HG02981 (cell line): ENCODE measurements around the gene PHB1.
"Not testable (repeated sequence)": the region's sequence is repeated elsewhere in the genome, so short reads cannot be mapped to it uniquely, and the experiment has no call there.

ENCODE experiments used
- ATAC-seq: cut with Tn5 transposase; IDR thresholded peaks from one replicate; pipeline ENCODE4 v1.9.1; 2021; ENCODE audit warnings: mild to moderate bottlenecking, moderate library complexity; ENCODE audit not compliant: unreplicated experiment

Gene PHB1

DNA sequence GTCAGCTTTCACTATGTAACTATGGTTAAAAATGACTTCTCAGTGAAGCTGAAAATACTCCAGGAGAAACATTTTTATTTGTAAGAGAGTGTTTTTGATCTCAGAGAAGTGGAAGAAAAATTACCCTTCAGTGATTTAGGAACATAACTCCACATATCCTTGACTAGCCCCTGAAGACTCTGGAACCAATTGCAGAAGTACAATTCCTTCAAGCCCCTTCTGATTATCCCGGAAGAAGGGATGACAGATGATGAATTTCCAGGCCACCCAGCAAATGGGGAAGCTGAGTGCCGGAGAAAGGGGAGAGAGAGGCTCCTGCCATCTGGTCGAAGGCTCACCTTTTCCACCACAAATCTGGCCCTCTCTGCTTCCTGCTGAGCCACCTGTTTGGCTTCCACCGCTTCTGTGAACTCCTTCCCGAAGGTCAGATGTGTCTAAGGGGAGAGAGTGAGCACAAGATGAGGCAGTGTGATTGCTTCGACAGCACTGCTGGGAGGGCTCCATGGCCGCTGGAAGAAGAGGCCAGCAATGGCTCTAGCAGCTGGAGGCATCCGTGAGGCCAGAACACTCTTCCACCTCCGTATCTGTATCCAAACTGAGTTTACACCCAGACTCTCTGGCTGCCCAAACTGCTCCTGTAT lies 8.1 kb downstream of the PHB1 start:
- ATAC-seq, result no peak

DNA sequence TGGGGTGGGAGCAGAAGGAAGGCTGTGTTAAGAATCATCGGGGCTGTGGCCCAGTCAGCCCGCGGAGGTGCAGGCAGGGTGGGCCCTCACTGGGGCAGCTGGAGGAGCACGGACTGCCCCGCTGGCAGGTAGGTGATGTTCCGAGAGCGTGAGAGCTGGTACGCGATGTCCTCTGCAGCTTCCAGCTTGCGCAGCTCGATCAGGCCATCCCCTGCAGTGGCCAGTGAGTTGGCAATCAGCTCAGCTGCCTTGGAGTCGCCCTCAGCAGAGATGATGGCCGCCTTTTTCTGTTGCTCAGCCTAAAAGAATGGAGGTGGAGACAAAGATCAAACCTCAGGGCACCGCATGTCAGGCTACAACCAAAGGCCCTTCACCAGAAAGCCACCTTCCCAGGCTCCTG lies 9.8 kb downstream of the PHB1 start:
- no peak for ATAC-seq

DNA sequence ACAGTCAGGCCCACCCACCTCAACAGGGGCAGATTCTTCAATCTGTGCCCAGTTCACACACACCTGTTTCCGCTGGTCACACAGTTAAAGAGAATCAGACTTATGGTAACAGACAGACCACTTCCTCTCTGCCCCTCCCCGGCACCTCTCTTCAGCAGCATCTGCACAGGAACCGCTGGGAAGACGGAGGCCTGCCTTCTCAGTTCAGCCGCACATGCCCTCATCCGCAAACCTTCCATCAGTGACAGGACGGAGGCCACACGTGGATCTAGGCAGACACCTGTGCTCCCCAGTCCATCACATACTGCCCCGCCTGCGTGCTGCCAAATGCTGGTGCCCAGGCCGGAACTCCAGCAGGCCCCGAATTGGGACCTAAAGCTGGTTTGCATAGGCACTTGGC lies 10.3 kb downstream of the PHB1 start:
- peak; percentile 56 for ATAC-seq

DNA sequence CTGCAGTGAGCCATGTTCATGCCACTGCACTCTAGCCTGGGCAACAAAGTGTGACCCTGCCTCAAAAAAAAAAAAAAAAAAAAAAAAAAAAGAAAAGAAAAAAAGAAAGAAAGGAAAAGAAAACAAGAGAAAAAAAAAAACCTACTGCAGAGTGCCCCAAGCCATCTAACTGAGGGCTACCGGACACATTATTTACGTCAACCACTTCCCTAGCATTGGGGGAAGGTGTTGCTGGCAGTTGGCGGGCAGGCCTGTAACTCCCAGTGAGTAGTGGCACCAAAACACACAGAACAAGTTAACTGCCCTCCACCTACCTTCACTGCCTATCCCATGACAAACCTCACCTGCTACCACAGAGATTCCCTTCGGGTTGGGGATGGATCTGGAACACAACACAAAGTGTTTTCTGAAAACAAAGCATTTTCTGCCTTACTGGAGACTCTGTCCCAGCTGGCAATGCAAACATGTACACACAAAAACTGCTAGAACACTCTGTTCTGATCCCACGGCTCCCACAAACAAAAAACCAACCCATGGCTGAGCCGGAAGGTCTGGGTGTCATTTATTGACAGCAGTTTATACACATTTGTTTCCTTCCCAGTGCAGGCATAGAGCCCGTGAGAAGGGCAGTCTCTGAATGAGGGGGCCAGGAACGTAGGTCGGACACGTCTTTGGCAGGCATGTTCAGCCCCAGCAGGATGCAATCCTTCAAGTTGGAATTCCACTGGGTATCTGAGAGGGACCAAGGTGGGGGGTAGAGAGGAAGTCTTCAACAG lies 11.0 kb downstream of the PHB1 start:
- no peak for ATAC-seq

DNA sequence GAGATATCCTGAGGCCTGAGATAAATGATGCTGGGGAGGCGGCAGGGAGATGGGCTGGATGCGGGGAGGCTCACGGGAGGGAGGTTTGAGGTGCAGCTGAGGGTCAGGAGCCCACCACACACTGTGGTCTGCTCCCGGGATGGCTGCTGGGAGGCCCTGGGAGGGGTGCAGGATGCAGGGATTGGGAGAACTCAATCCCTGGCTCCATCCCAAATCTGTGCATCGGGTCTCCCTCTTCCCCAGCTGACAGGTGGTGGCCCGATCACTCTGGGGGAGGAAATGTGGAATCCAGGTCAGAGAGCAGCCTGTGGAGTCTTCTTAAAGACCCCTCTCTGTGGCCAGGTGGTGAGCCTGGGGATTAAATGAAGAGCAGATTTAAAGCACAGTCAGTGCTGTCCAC lies 12.0 kb downstream of the PHB1 start:
- ATAC-seq, result no peak

DNA sequence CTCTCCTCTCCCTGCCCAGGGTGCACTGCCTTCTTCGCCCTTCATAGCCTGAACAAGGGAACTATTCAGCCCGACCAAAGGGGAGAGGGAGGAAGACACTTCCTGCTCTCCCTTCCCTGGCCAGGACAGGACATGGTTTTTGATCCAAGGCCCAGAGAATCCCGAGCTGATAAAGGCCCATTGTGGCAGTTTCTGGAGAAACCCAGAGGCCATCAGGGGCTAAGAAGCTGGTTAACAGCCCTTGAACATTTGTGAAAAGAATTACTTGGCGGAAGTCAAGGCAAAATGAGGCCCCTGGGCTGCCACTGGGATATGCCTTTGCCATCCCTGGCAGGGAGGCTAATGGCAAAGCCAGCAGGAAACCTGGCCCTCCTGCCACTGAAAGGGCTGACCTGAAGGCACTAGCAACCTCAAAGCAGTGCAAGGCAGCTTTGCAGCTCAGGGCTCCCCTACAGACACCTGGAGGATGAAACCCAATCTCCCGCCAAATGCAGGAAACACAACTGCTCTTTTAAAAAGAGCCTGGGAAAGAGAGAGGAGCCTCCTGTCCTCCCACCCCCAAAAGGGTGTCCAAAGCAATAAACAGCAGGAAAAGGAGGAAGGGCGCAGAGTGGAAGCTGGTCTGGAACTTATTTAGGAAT lies 12.6 kb downstream of the PHB1 start:
- ATAC-seq, result no peak

DNA sequence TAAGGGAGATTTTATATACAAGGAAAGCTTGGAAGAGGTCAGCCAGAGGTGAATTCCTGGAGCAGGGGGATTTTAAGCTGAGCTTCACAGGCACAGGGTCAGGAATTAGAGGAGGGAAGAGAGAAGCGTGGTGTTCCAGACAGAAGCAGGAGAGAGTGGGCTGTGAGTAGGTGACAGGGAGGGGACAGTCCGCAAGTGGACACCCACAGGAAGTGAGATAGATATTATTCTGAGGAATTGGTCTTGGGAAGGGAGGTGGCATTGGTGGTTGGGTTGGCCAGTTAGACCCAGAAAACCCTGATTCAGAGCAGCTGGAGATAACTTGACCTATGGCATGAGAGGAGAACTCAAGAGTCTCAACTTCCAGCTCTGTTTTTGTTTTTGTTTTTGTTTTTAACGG lies 14.7 kb downstream of the PHB1 start:
- no peak for ATAC-seq

DNA sequence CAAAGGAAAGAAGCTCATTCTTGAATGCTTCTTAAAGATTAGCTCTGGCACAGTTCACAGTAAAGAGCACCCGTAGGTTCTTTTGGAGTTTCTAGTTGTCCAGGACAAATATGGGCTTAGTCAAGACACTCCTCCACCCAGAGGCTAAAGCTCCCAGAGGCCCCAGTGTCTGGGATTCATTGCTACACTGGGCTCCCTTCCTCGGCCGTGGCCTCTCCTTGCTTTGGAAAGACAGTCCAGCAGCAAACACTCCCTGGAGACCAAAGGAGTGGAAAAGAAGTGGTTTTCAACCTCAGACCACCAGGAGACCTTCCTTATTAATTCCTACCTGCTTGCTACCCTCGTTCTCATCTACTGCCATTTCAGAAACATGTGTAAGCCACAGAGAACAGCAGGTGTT lies 17.1 kb downstream of the PHB1 start:
- no peak for ATAC-seq

DNA sequence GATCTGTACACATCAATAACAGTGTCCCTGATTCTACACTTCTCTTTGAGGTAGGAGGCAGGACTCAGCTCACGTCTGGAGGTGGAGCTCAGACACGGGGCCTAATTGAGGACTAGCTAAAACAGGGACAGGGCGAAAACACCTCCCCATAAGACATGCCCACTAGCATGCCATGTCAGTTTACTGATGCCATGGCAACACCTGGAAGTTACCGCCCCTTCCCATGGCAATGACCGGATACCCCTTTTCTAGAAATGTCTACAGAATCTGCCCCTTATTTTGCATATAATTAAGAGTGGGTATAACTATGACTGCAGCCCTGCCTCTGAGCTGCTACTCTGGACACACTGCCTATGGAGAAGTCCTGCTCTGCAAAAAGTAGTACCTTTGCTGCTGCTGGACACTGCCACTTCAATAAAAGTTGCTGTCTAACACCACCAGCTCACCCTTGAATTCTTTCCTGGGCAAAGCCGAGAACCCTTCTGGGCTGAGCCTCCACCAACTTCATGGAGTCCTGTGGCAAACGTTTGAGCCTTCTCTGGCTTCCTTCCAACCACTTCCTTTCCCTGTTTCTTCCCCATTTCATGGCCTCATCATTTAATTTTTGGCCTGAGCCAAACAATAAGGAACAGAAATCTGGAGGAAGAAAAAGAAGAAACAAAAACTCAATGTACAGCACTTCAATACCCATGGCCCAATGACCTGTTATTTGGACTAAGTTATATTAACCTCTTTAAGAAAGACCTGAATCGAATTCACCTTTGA lies 21.0 kb downstream of the PHB1 start:
- ATAC-seq, result no peak

DNA sequence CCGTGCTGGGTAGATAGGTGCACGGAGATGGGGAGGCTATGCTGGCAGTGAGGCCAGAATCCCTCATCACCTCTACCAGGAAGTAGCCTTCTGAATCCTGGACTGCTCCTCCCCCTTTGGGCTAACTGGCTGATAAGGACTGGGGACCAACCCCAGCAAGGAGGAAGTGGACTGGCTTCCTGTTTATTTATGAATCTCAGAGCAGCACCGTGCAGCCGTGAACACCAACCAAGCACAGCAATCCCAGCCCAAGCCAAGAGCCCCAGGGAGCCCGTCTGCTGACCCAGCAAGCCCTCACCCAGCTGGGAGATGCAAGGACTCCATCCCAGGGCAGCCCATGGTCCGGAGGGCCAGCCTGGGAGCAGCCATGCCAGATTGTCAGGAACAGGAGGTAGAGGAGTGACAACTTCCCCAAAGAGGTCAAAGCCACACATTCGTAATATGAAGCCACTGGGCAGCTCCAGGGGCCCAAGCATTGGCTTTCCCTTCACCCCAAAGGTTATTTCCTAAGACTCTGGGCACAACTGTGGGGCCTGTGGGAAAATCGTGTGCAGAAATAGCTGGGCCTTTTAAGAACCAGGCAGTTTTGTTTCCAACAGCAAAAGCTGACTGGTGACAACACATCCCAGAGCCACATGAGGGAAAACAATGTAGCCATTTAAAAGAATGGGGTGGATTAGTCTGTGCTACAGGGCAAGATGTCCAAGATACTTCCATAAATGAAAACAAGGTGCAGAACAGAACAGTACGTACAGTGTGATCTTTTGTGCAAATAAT lies 23.9 kb downstream of the PHB1 start:
- no peak for ATAC-seq

DNA sequence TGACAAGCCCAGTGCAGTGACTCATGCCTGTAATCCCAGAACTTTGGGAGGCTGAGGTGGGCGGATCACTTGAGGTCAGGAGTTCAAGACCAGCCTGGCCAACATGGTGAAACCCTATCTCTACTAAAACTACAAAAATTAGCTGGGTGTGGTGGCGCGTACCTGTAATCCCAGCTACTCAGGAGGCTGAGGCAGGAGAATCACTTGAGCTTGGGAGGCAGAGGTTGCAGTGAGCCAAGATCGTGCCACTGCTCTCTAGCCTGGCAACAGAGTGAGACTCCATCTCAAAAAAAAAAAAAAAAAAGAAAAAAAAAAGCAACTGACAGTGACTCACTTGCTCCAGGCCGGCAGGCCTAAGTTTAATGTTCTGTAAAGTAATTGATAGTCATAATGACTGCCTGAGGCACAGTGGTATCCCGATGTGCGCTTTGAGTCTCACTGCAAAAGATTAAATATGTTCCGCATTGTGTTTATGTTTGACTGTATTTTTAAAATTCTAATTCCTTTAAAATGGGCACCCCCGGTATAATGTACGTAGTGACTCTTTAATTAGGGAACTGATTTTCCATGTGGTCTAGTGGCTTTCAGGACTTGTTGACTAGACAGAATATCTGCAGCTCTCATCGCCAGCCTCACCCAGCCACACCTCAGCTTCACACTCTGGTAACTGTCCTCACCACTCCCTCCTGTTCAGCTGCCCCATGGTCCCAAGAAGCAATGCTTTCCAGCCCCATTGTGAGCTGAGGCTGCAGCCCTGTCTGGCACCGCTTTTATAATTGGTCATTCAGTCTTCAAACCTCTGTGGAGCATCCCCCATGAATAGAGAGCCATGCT lies 25.0 kb downstream of the PHB1 start:
- ATAC-seq, result not testable (repeated sequence)

DNA sequence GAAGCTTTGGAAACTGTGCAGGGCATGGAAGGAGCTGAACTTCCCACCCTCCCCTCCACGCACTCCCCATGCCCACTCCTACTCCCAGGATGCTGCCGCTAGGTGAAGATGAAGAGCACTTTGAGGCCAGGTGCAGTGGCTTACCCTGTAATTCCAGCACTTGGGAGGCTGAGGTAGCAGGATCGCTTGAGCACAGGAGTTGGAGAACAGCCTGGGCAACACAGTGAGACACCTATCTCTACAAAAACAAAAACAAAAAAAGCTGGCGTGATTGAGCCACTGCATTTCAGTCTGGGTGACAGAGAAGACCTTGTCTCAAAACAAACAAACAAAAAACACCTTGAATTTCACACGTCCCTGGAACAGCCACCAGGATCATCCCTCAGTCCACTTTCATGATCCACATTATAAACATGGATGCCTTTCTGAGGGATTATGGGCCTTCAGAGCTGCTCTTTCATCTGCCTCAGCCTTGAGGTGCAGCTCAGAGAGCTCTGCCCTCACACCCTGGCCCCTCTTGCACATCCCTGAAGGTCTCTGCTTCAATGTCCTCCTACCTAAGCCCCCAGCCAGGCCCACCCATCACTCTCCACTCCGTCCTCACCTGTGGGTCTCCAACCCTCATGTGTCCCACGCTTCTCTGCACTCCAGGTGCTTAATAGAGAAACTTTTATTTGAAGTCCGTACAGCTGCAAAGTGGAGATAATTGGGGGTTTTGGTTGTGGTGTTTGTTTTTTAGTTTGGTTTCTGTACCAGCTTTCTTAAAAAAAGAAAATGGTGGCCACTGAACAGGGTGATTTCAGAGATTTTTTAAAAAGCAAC lies 25.8 kb downstream of the PHB1 start:
- ATAC-seq, result no peak

DNA sequence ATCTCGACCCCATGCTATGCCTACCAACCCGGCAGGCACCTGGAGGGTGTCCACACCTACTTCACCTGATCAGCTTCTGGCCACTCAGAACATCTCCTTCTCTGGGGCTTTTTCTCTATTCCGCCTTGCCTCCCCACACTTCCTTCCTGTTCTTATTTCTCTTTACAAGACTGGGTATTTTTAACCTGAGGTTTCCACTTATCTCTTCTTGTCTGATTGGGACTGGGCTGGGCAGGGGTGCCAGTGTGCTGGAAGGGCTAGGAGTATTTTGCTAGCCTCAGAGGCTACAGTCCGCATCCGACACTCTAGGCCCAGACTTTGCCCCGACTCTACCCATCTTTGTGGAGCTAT lies 26.4 kb downstream of the PHB1 start:
- ATAC-seq, result peak; percentile 38

DNA sequence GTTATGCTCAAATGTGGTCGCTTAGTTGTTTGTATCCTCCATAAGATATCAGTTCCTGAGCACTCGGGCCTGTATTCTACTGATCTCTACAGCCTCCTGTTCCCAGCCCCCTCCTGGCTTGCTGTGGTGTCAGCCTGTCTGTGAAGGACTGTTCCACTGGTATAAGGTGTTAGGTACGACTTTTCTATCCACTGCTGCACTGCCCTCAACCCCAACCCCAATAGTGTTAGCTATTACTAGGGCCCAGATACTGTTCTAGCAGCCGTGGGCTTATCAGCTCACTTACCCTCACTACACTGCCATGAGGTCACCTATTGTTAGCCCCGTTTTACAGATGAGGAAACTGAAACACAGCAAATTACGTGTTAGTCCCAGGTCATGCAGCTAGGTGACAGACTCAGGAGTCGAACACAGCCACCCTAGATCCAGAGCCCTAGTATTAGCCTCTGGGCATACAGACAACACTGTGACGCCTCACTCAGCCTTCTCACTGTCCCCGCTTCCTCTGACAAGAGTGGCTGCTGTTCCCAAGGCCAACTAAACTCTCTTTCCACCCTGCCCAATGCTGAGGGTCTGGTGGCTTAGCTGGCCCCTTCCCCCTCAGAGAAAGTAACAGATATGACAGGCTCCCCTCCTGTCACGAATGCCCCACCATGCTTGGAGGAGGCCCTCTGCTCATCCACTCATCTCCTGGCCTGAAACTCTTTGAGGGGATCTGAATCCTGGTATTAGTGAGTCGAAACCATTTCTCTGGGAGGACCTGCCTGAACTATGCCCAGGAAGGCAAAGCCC lies 27.0 kb downstream of the PHB1 start:
- ATAC-seq, result no peak

DNA sequence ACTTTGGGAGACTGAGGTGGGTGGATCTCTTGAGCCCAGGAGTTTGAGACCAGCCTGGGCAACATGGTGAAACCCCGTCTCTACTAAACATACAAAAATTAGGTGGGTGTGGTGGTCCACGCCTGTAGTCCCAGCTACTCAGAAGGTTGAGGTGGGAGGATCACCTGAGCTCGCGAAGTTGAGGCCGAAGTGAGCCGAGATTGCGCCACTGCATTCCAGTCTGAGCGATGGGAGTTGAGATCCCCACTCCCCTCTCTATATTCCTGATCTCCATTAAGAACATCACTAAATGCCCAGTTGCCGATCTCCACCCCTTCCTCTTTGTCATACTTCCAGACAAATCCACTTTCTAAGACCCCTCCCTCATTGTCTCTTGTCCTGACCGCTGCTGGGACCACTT lies 28.3 kb downstream of the PHB1 start:
- ATAC-seq, result no peak

DNA sequence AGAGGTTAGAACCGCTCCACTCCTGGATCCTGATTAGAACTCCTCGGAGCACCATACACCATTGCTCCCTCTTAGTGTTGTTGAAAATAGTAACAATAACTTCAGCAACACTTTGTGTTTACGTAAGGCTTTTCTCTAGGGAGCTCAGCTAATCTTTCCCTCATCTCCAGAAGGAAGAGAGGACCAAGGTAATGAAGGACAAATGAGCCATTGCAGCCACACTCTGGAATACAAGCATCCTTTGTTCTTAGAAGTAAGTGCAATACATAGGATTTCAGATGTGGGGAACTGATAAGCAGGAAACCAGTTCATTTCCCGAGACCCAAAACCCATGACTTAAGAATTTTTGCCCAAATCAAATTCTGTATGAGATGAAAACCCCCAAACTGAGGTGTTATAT lies 29.7 kb downstream of the PHB1 start:
- no peak for ATAC-seq

DNA sequence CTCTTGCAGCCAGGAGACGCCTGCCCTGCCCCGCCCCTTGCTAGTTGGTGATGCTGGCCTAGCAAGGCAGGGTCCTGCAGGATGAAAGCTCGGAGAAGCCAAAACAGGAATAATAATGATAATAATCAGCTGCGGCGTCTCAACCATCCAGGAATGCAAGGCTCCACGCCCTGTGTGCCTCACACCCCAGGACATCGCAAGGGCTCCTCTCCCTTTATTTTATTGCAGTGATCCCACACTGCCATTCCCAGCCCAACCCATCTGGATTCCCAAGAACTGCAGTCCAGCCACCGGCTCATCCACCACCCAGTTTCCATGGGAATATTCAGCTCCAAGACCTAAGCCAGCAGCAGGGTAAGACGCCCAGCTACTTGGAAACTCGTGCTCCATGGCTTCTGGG lies 31.6 kb downstream of the PHB1 start:
- no peak for ATAC-seq

DNA sequence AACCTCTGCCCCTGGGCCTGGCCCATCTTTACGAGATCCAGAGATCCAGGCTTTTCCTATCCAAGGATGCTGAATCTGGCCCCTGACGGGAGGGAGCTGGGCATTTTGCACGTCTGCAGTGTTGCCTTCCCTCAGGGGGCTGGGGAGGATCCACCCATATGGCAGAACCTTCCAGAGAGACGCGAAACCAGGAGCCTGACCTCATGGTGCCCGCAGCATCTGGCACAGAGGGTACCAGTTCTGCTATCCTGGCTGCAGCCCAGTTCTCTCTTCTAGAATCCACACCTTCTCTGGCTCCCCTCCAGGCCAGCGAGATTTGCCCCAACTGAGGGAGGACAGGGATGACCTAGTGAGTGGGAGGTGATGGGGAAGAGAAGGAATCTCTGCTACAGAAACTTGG lies 32.1 kb downstream of the PHB1 start:
- no peak for ATAC-seq
